HEK293 (cell line): ENCODE data around the gene UBE2E1.

Source experiments
- CTCF ChIA-PET: fragments of 350-600 bp; formaldehyde crosslinking; extraction: SDS; loops from one replicate; lab custom pipeline; 2021; ENCODE audit warnings: antibody characterized with exemption; lab: Yijun Ruan, JAX
- POLR2A ChIA-PET: fragments of 300-600 bp; formaldehyde crosslinking; extraction: SDS; loops from one replicate; lab custom pipeline; 2020; ENCODE audit warnings: antibody characterized with exemption, inconsistent platforms; lab: Yijun Ruan, JAX
- H3K27ac ChIP-seq: fragments of 200-500 bp; sonication (Bioruptor generic); 2 replicates; pipeline ENCODE4 v1.5.1; 2014; ENCODE audit warnings: low read depth, low read length, control low read depth, inconsistent platforms; ENCODE audit errors: extremely low read depth
- H3K36me3 ChIP-seq, 2 experiments: fragments of 200-500 bp in 1 of 2; sonication (Bioruptor generic) in 1 of 2; 1 replicate in 1 of 2; 2 replicates in 1 of 2; pipeline ENCODE4 v1.5.1; 2014 to 2017; ENCODE audit warnings: inconsistent platforms in 2 of 2, low read length in 2 of 2; ENCODE audit not compliant: control insufficient read depth in 2 of 2, insufficient read depth in 1 of 2
- H3K4me1 ChIP-seq: fragments of 200-500 bp; sonication (Bioruptor generic); 2 replicates; pipeline ENCODE4 v1.5.1; 2014; ENCODE audit warnings: mild to moderate bottlenecking, low read length, inconsistent platforms; ENCODE audit not compliant: control insufficient read depth, insufficient read depth
- H3K4me3 ChIP-seq: 2 replicates; pipeline ENCODE4 v1.5.1; 2011; ENCODE audit warnings: low read depth, mild to moderate bottlenecking, control low read depth, low read length, moderate library complexity
- H3K9me3 ChIP-seq: fragments of 200-500 bp; sonication (Bioruptor generic); 2 replicates; pipeline ENCODE4 v1.5.1; 2014; ENCODE audit warnings: low read depth, low read length, inconsistent platforms; ENCODE audit not compliant: control insufficient read depth, insufficient read depth
- SCRT2 ChIP-seq: fragments of 450-650 bp; formaldehyde crosslinking; IDR thresholded peaks from 2 replicates; pipeline ENCODE4 v1.5.1; 2016; ENCODE audit warnings: missing biosample characterization, missing genetic modification characterization
- WT1 ChIP-seq: fragments of 450-650 bp; formaldehyde crosslinking; IDR thresholded peaks from 2 replicates; pipeline ENCODE4 v1.5.1; 2016; ENCODE audit warnings: missing biosample characterization, missing genetic modification characterization
- ZBTB20 ChIP-seq: fragments of 450-650 bp; formaldehyde crosslinking; IDR thresholded peaks from 2 replicates; pipeline ENCODE4 v1.5.1; 2016; ENCODE audit warnings: missing biosample characterization, missing genetic modification characterization
- ZNF394 ChIP-seq: fragments of 450-650 bp; formaldehyde crosslinking; IDR thresholded peaks from 2 replicates; pipeline ENCODE4 v1.5.1; 2016; ENCODE audit warnings: missing biosample characterization, missing genetic modification characterization, mild to moderate bottlenecking, moderate library complexity, borderline replicate concordance
- ZNF621 ChIP-seq: fragments of 450-650 bp; formaldehyde crosslinking; IDR thresholded peaks from 2 replicates; pipeline ENCODE4 v1.5.1; 2017; ENCODE audit warnings: missing biosample characterization, missing genetic modification characterization
- TF ChIP-seq, protein P1 (sequence below): fragments of 450-650 bp; formaldehyde crosslinking; IDR thresholded peaks from 2 replicates; pipeline ENCODE4 v1.5.1; 2016; ENCODE audit warnings: missing biosample characterization, missing genetic modification characterization, low read depth
- TF ChIP-seq, protein P2 (sequence below): fragments of 450-650 bp; formaldehyde crosslinking; IDR thresholded peaks from 2 replicates; pipeline ENCODE4 v1.5.1; 2016; ENCODE audit warnings: missing biosample characterization, missing genetic modification characterization

Gene UBE2E1

DNA sequence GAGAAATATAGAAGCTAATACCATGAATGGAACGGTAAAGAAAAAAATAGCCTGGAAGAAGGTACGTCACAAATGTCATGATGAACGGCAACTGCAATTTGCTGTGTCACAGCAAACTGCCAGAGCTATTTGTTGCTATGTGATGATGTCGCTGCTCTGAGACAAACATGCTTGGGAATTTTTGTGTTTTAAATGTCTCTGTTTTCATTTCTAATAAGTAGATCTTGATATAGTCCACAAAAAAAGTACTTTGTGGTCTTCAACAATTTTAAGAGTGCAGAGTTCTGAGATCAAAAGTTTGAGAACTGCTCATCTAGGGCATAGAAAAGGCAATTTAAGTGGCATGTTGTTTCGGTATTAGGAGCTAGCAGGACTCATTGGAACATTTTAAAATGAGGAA, 135.0 kb downstream of the UBE2E1 start:
- H3K36me3 ChIP-seq, result no peaks in the 10 kb centered on the region
- TF ChIP-seq, protein P1, sequence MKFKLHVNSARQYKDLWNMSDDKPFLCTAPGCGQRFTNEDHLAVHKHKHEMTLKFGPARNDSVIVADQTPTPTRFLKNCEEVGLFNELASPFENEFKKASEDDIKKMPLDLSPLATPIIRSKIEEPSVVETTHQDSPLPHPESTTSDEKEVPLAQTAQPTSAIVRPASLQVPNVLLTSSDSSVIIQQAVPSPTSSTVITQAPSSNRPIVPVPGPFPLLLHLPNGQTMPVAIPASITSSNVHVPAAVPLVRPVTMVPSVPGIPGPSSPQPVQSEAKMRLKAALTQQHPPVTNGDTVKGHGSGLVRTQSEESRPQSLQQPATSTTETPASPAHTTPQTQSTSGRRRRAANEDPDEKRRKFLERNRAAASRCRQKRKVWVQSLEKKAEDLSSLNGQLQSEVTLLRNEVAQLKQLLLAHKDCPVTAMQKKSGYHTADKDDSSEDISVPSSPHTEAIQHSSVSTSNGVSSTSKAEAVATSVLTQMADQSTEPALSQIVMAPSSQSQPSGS (tag by site-specific recombination), result no peak
- TF ChIP-seq ZNF621 (tag by site-specific recombination), result no peak
- 0 out of 2 replicates have a peak, but pooled peaks have one; percentile 15 for TF ChIP-seq ZBTB20
- TF ChIP-seq ZNF394 (tag by site-specific recombination), result no peak
- TF ChIP-seq SCRT2, result 0 out of 2 replicates have a peak, but pooled peaks have one; percentile 36
- TF ChIP-seq, protein P2, sequence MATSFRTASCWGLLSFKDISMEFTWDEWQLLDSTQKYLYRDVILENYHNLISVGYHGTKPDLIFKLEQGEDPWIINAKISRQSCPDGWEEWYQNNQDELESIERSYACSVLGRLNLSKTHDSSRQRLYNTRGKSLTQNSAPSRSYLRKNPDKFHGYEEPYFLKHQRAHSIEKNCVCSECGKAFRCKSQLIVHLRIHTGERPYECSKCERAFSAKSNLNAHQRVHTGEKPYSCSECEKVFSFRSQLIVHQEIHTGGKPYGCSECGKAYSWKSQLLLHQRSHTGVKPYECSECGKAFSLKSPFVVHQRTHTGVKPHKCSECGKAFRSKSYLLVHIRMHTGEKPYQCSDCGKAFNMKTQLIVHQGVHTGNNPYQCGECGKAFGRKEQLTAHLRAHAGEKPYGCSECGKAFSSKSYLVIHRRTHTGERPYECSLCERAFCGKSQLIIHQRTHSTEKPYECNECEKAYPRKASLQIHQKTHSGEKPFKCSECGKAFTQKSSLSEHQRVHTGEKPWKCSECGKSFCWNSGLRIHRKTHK (tag by site-specific recombination), result no peak
- no peak for TF ChIP-seq WT1 (tag by site-specific recombination)
- TF ChIP-seq, all 188 proteins: peak for 2
- ChIA-PET POLR2A (interaction anchor here (1.1 to 2.1 kb wide), 2 partner anchors 19 to 24 kb away, joined by 3 to 16 read pairs; partner anchors contain the start of genes NKIRAS1 and RPL15), CTCF (interaction anchor here (0.5 to 0.6 kb wide), 3 partner anchors 10 to 534 kb away, joined by 3 to 4 read pairs (median 4); no protein-coding TSS in a partner anchor)
- Histone ChIP-seq H3K4me1 (no peaks in the 10 kb centered on the region), H3K4me3 (no peak overlapping the region), H3K9me3 (no peaks in the 10 kb centered on the region), H3K27ac (no peak overlapping the region)
